HepG2 (cell line): ENCODE measurements around the gene DGKD. TPM values are rescaled to one million over a fixed set of nuclear protein-coding genes. Genes with fewer than 3 reads are reported as not detected.

ENCODE experiments used
- ZBTB40 ChIP-seq, 2 experiments: fragments of 450-650 bp in 1 of 2; sonication (generic) in 1 of 2; formaldehyde crosslinking in 1 of 2; IDR thresholded peaks; 2 replicates each; pipeline versions ENCODE4 v1.6.1 to v1.8.0; 2016 to 2022; ENCODE audit warnings: antibody characterized with exemption in 1 of 2, mild to moderate bottlenecking in 1 of 2, missing genetic modification reagents in 1 of 2
- ZFP36L2 ChIP-seq: sonication (generic); formaldehyde crosslinking; IDR thresholded peaks from 2 replicates; pipeline ENCODE4 v1.4.0; 2020; ENCODE audit warnings: missing genetic modification reagents
- polyA plus RNA-seq, 8 experiments: library from polyadenylated mRNA; depleted of rRNA in 3 of 8; stranded (reverse) in 7 of 8; unstranded in 1 of 8; fragments of >200 nt; fragmentation: Illumina TruSeq in 4 of 8; extraction: Trizol in 4 of 8; gene quantifications; 2 replicates each; pipeline versions ENCODE4 v1.2.1 to v1.2.3, GENCODE V29; 2011 to 2016; ENCODE audit warnings: low read depth in 4 of 8, missing spikeins in 1 of 8, mixed read lengths in 1 of 8; ENCODE audit not compliant: insufficient read depth in 1 of 8
- total RNA-seq, 5 experiments: library from RNA; depleted of rRNA; stranded (reverse); fragments of >200 nt; fragmentation: Illumina TruSeq; extraction: Trizol; gene quantifications; 2 replicates each; pipeline ENCODE4 v1.2.3, GENCODE V29; 2016; ENCODE audit warnings: low read depth in 1 of 5

DGKD gene
- total and polyA plus RNA-seq, 2 of the 13 experiments (the other 11 are each of a cell fraction or from before 2014, with no cell fraction given) = 24.5 to 33.2 TPM

- TF ChIP-seq ZBTB40 (IDR thresholded peaks at IDR 0.05) (no peak), ZBTB40 (CRISPR knock-in tag; IDR thresholded peaks at IDR 0.05) (no peak), ZFP36L2 (no peak)
Observed at GRCh38 chr2:233422050-233422639, 67.9 kb downstream of the DGKD start (continued).
